Neural cell (in vitro differentiated cells): ENCODE results near the gene ZC3H4. TPM values are rescaled to one million over a fixed set of nuclear protein-coding genes. Genes with fewer than 3 reads are reported as not detected.

Experiments
- H2AFZ ChIP-seq: fragments of 200-600, 300-800 bp; sonication (generic), shearing (Covaris generic); 2 replicates; pipeline ENCODE4 v1.6.0; 2014; ENCODE audit warnings: low read depth, mild to moderate bottlenecking, antibody characterized with exemption, low read length, moderate library complexity
- H3F3A ChIP-seq: fragments of 200-600 bp; shearing (Covaris generic); 2 replicates; pipeline ENCODE4 v1.6.1; 2016; ENCODE audit warnings: mild to moderate bottlenecking, moderate library complexity, mixed read lengths, antibody characterized with exemption, low read length; ENCODE audit not compliant: insufficient read depth, poor library complexity, severe bottlenecking
- H3K27ac ChIP-seq: fragments of 200-600, 300-800 bp; sonication (generic), shearing (Covaris generic); 2 replicates; pipeline ENCODE4 v1.5.1; 2014; ENCODE audit warnings: mild to moderate bottlenecking, low read length, moderate library complexity
- H3K27me3 ChIP-seq: fragments of 300-800, 200-600 bp; sonication (generic), shearing (Covaris generic); 2 replicates; pipeline ENCODE4 v1.6.0; 2014; ENCODE audit warnings: mild to moderate bottlenecking, low read depth, low read length, moderate library complexity; ENCODE audit not compliant: insufficient read depth
- H3K36me3 ChIP-seq: fragments of 300-800, 200-600 bp; sonication (generic), shearing (Covaris generic); 2 replicates; pipeline ENCODE4 v1.5.1; 2014; ENCODE audit warnings: mild to moderate bottlenecking, antibody characterized with exemption, low read length, moderate library complexity; ENCODE audit not compliant: insufficient read depth
- H3K4me2 ChIP-seq: fragments of 300-800, 200-600 bp; sonication (generic), shearing (Covaris generic); 2 replicates; pipeline ENCODE4 v1.6.0; 2014; ENCODE audit warnings: mild to moderate bottlenecking, low read length
- H3K4me3 ChIP-seq: fragments of 300-800, 200-600 bp; sonication (generic), shearing (Covaris generic); 2 replicates; pipeline ENCODE4 v1.5.1; 2014; ENCODE audit warnings: mild to moderate bottlenecking, low read length, moderate library complexity
- H3K79me2 ChIP-seq: fragments of 200-600 bp; shearing (Covaris generic); replicated peaks from 2 replicates; pipeline ENCODE4 v1.6.0; 2014; ENCODE audit warnings: mild to moderate bottlenecking, low read length, moderate library complexity; ENCODE audit not compliant: insufficient read depth
- H3K9ac ChIP-seq: fragments of 300-800, 200-600 bp; sonication (generic), shearing (Covaris generic); 2 replicates; pipeline ENCODE4 v1.6.1; 2016; ENCODE audit warnings: mild to moderate bottlenecking, low read length, mixed read lengths
- H3K9me2 ChIP-seq: fragments of 200-600 bp; shearing (Covaris generic); 2 replicates; pipeline ENCODE4 v1.6.1; 2016; ENCODE audit warnings: mild to moderate bottlenecking, low read length, mixed read lengths; ENCODE audit not compliant: insufficient read depth
- H3K9me3 ChIP-seq: fragments of 200-600, 300-800 bp; sonication (generic), shearing (Covaris generic); 2 replicates; pipeline ENCODE4 v1.6.1; 2016; ENCODE audit warnings: mild to moderate bottlenecking, mixed run types, low read length, moderate library complexity, mixed read lengths
- H4K20me1 ChIP-seq: fragments of 200-600 bp; shearing (Covaris generic); 2 replicates; pipeline ENCODE4 v1.6.1; 2016; ENCODE audit warnings: mild to moderate bottlenecking, mixed run types; ENCODE audit not compliant: insufficient read depth
- EP300 ChIP-seq: fragments of 450-650 bp; conservative IDR thresholded peaks from 2 replicates; pipeline ENCODE4 v1.6.1; 2014; ENCODE audit warnings: antibody characterized with exemption, mild to moderate bottlenecking, moderate library complexity; ENCODE audit not compliant: poor library complexity, severe bottlenecking
- EZH2 ChIP-seq: fragments of 200-600, 300-800 bp; shearing (Covaris generic), sonication (generic); IDR thresholded peaks from 2 replicates; pipeline ENCODE4 v1.6.1; 2014; ENCODE audit warnings: antibody characterized with exemption, low read length, borderline replicate concordance, mild to moderate bottlenecking; ENCODE audit not compliant: insufficient read depth, poor library complexity, severe bottlenecking
- MXI1 ChIP-seq: fragments of 450-650 bp; conservative IDR thresholded peaks from 2 replicates; pipeline ENCODE4 v1.6.1; 2014; ENCODE audit warnings: antibody characterized with exemption, mild to moderate bottlenecking; ENCODE audit not compliant: poor library complexity, severe bottlenecking
- POLR2AphosphoS5 ChIP-seq: IDR thresholded peaks from 2 replicates; pipeline ENCODE4 v1.6.1; 2012
- RAD21 ChIP-seq: fragments of 450-650 bp; conservative IDR thresholded peaks from 2 replicates; pipeline ENCODE4 v1.6.1; 2014; ENCODE audit warnings: antibody characterized with exemption, mild to moderate bottlenecking, moderate library complexity
- SMC3 ChIP-seq: fragments of 450-650 bp; conservative IDR thresholded peaks from 2 replicates; pipeline ENCODE4 v1.6.1; 2014; ENCODE audit warnings: antibody characterized with exemption, mild to moderate bottlenecking, moderate library complexity; ENCODE audit not compliant: poor library complexity
- TAF1 ChIP-seq: IDR thresholded peaks from 2 replicates; pipeline ENCODE4 v1.6.1; 2012; ENCODE audit warnings: low read depth
- polyA plus RNA-seq: library from polyadenylated mRNA; depleted of rRNA; stranded (reverse); fragments of >200 nt; gene quantifications from 2 replicates; pipeline ENCODE4 v1.2.3, GENCODE V29; 2014
- TF ChIP-seq, protein P1 (sequence below): IDR thresholded peaks from 2 replicates; pipeline ENCODE4 v1.6.1; 2012; ENCODE audit warnings: borderline replicate concordance
- TF ChIP-seq, protein P2 (sequence below): fragments of 450-650 bp; IDR thresholded peaks from 2 replicates; pipeline ENCODE4 v1.5.1; 2014; ENCODE audit warnings: antibody characterized with exemption, mild to moderate bottlenecking, moderate library complexity; ENCODE audit not compliant: poor library complexity, severe bottlenecking

The ZC3H4 gene
- polyA plus RNA-seq, 1 donor from 2014 or later = 5.1 TPM

DNA sequence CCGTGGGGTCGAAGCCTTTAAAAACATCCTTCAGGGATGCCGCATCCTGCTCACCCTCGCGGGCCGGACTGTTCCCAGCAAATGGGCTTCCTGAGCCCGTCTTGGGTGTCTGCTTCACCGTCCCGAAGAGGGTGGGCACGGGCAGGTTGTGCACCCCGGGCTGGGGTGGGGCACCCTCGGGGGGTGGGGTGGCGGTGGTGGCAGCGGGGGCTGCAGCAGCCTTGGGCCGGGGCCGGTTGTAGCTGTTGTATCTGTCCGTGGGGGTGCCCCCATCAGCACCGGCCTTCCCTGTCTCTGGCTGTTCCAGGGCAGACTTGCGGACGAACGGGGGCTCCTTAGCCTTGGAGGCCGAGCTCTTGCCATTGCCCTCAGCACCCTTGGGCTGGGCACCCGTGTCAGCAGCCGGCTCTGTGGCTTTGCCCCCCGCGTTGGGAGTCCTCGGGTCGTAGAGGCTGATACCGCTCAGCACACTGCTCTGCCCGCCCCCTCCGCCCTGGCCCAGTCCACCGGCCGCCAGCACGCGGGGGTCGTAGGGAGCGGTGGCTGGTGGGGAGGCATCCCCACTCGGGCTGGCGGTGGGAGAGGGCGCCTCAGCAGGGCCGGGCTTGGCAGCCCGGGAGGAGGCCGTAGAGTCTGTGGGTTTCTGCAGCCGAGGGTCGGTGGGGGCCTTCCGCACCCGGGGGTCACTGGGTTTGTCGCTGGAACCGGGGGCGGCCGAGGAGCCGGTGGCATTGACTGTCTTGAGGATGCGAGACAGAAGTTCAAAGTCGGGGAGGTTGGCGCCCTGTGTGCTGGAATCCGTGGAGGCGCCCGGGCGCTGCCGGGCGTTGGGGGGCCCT lies 47.0 kb downstream of the ZC3H4 start:
- Histone ChIP-seq H3K9me2 (no peaks in the 10 kb centered on the region), H2AFZ (no peak overlapping the region), H3K79me2 (no peaks in the 10 kb centered on the region), H4K20me1 (no peaks in the 10 kb centered on the region), H3K27me3 (no peaks in the 10 kb centered on the region), H3K9ac (no peak overlapping the region), H3K36me3 (no peaks in the 10 kb centered on the region), H3K9me3 (no peaks in the 10 kb centered on the region), H3K27ac (no peak overlapping the region), H3K4me2 (no peak overlapping the region), H3F3A (no peaks in the 10 kb centered on the region), H3K4me3 (no peak overlapping the region)
- TF ChIP-seq POLR2AphosphoS5 = no peak
- TF ChIP-seq, protein P1, sequence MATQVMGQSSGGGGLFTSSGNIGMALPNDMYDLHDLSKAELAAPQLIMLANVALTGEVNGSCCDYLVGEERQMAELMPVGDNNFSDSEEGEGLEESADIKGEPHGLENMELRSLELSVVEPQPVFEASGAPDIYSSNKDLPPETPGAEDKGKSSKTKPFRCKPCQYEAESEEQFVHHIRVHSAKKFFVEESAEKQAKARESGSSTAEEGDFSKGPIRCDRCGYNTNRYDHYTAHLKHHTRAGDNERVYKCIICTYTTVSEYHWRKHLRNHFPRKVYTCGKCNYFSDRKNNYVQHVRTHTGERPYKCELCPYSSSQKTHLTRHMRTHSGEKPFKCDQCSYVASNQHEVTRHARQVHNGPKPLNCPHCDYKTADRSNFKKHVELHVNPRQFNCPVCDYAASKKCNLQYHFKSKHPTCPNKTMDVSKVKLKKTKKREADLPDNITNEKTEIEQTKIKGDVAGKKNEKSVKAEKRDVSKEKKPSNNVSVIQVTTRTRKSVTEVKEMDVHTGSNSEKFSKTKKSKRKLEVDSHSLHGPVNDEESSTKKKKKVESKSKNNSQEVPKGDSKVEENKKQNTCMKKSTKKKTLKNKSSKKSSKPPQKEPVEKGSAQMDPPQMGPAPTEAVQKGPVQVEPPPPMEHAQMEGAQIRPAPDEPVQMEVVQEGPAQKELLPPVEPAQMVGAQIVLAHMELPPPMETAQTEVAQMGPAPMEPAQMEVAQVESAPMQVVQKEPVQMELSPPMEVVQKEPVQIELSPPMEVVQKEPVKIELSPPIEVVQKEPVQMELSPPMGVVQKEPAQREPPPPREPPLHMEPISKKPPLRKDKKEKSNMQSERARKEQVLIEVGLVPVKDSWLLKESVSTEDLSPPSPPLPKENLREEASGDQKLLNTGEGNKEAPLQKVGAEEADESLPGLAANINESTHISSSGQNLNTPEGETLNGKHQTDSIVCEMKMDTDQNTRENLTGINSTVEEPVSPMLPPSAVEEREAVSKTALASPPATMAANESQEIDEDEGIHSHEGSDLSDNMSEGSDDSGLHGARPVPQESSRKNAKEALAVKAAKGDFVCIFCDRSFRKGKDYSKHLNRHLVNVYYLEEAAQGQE = no peak
- no peak for TF ChIP-seq EZH2
- TF ChIP-seq EP300 = no peak
- no peak for TF ChIP-seq SMC3
- TF ChIP-seq RAD21 = no peak
- TF ChIP-seq MXI1 = no peak
- TF ChIP-seq TAF1 = no peak
- TF ChIP-seq, protein P2, sequence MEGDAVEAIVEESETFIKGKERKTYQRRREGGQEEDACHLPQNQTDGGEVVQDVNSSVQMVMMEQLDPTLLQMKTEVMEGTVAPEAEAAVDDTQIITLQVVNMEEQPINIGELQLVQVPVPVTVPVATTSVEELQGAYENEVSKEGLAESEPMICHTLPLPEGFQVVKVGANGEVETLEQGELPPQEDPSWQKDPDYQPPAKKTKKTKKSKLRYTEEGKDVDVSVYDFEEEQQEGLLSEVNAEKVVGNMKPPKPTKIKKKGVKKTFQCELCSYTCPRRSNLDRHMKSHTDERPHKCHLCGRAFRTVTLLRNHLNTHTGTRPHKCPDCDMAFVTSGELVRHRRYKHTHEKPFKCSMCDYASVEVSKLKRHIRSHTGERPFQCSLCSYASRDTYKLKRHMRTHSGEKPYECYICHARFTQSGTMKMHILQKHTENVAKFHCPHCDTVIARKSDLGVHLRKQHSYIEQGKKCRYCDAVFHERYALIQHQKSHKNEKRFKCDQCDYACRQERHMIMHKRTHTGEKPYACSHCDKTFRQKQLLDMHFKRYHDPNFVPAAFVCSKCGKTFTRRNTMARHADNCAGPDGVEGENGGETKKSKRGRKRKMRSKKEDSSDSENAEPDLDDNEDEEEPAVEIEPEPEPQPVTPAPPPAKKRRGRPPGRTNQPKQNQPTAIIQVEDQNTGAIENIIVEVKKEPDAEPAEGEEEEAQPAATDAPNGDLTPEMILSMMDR = no peak

DNA sequence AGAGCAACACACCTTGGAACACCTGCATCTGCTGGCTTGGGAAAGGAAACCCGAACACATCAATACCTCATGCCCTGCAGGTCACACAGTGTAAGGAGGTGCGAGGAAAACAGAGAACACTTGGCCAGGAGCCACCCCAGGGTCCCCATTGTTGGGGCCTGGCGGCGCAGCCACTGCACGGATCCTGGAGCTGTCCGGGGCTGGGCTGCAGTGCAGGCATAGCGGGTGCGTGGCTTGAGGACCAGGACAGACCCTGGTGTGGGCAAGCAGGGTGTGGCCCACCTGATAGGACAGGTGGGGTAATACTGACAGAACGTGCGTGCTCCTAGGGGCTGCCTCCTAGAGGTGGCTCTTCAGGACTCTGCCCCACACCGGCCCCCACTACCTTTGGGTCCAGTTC lies 48.3 kb downstream of the ZC3H4 start:
- Histone ChIP-seq H3K9me3 (no peaks in the 10 kb centered on the region), H3K27me3 (no peaks in the 10 kb centered on the region), H3K36me3 (no peaks in the 10 kb centered on the region), H2AFZ (no peak overlapping the region), H3K79me2 (no peaks in the 10 kb centered on the region), H3K9ac (no peak overlapping the region), H3K9me2 (no peaks in the 10 kb centered on the region), H4K20me1 (no peaks in the 10 kb centered on the region), H3K4me3 (no peak overlapping the region), H3F3A (no peaks in the 10 kb centered on the region), H3K4me2 (no peak overlapping the region), H3K27ac (no peak overlapping the region)
- TF ChIP-seq MXI1 (no peak), POLR2AphosphoS5 (no peak), RAD21 (no peak), EP300 (no peak), EZH2 (no peak), SMC3 (no peak), TAF1 (no peak)
- TF ChIP-seq, protein P1 = no peak
- TF ChIP-seq, protein P2 = no peak
